Measurements from ENCODE around the gene ARHGAP30.

ARHGAP30 gene

GRCh38 chr1:161096530-161096929, 26.8 kb upstream of the ARHGAP30 start:
- Histone ChIP-seq H3K9ac (ENCODE audit: low read depth, low read length) (no peak overlapping the region), H3K36me3 (ENCODE audit: insufficient read depth, low read length) (no peaks in the 10 kb centered on the region), H3K4me1 (ENCODE audit: insufficient read depth, low read length) (no peaks in the 10 kb centered on the region), H3K9me3 (ENCODE audit: control insufficient read depth, insufficient read depth, low read length) (no peaks in the 10 kb centered on the region)

GRCh38 chr1:161096015-161096414, 26.3 kb upstream of the ARHGAP30 start:
- Histone ChIP-seq H3K9me3 (ENCODE audit: control insufficient read depth, insufficient read depth, low read length) (no peaks in the 10 kb centered on the region), H3K4me1 (ENCODE audit: insufficient read depth, low read length) (no peaks in the 10 kb centered on the region), H3K9ac (ENCODE audit: low read depth, low read length) (no peak overlapping the region), H3K36me3 (ENCODE audit: insufficient read depth, low read length) (no peaks in the 10 kb centered on the region)

- no peaks in the 10 kb centered on the region for H3K9me3 ChIP-seq (ENCODE audit: control insufficient read depth, insufficient read depth, low read length)
- no peaks in the 10 kb centered on the region for H3K36me3 ChIP-seq (ENCODE audit: insufficient read depth, low read length)
- no peak overlapping the region for H3K9ac ChIP-seq (ENCODE audit: low read depth, low read length)
- no peaks in the 10 kb centered on the region for H3K4me1 ChIP-seq (ENCODE audit: insufficient read depth, low read length)
These were observed 25.5 kb upstream of the ARHGAP30 start for GRCh38 chr1:161095230-161095629.

- Histone ChIP-seq H3K9me3 (ENCODE audit: control insufficient read depth, insufficient read depth, low read length) (no peaks in the 10 kb centered on the region), H3K9ac (ENCODE audit: low read depth, low read length) (no peak overlapping the region), H3K36me3 (ENCODE audit: insufficient read depth, low read length) (no peaks in the 10 kb centered on the region), H3K4me1 (ENCODE audit: insufficient read depth, low read length) (no peaks in the 10 kb centered on the region)
These were observed 24.8 kb upstream of the ARHGAP30 start for GRCh38 chr1:161094481-161094880.

GRCh38 chr1:161092621-161093028, 22.9 kb upstream of the ARHGAP30 start:
- Histone ChIP-seq H3K4me1 (ENCODE audit: insufficient read depth, low read length) (no peaks in the 10 kb centered on the region; the same call in 1 of the 2 replicates), H3K9ac (ENCODE audit: low read depth, low read length) (no peak overlapping the region), H3K9me3 (ENCODE audit: control insufficient read depth, insufficient read depth, low read length) (no peaks in the 10 kb centered on the region), H3K36me3 (ENCODE audit: insufficient read depth, low read length) (no peaks in the 10 kb centered on the region)

GRCh38 chr1:161091796-161092507, 22.3 kb upstream of the ARHGAP30 start:
- Histone ChIP-seq H3K4me1 (ENCODE audit: insufficient read depth, low read length) (no peaks in the 10 kb centered on the region; the same call in 1 of the 2 replicates), H3K9ac (ENCODE audit: low read depth, low read length) (no peak overlapping the region), H3K9me3 (ENCODE audit: control insufficient read depth, insufficient read depth, low read length) (no peaks in the 10 kb centered on the region), H3K36me3 (ENCODE audit: insufficient read depth, low read length) (no peaks in the 10 kb centered on the region)

- no peaks in the 10 kb centered on the region for H3K9me3 ChIP-seq (ENCODE audit: control insufficient read depth, insufficient read depth, low read length)
- peaks cover 1% of the 10 kb centered on the region; the same call in 1 of the 2 replicates for H3K4me1 ChIP-seq (ENCODE audit: insufficient read depth, low read length)
- no peaks in the 10 kb centered on the region for H3K36me3 ChIP-seq (ENCODE audit: insufficient read depth, low read length)
- H3K9ac ChIP-seq (ENCODE audit: low read depth, low read length) = no peak overlapping the region
These were observed 21.4 kb upstream of the ARHGAP30 start for GRCh38 chr1:161091093-161091492.

- Histone ChIP-seq H3K9me3 (ENCODE audit: control insufficient read depth, insufficient read depth, low read length) (no peaks in the 10 kb centered on the region), H3K36me3 (ENCODE audit: insufficient read depth, low read length) (no peaks in the 10 kb centered on the region), H3K9ac (ENCODE audit: low read depth, low read length) (no peak overlapping the region), H3K4me1 (ENCODE audit: insufficient read depth, low read length) (peaks cover 5% of the 10 kb centered on the region; the same call in 1 of the 2 replicates)
These were observed 20.9 kb upstream of the ARHGAP30 start for GRCh38 chr1:161090617-161091016.

GRCh38 chr1:161089938-161090337, 20.2 kb upstream of the ARHGAP30 start:
- Histone ChIP-seq H3K4me1 (ENCODE audit: insufficient read depth, low read length) (peaks cover 9% of the 10 kb centered on the region; the same call in 1 of the 2 replicates), H3K9me3 (ENCODE audit: control insufficient read depth, insufficient read depth, low read length) (no peaks in the 10 kb centered on the region), H3K9ac (ENCODE audit: low read depth, low read length) (no peak overlapping the region), H3K36me3 (ENCODE audit: insufficient read depth, low read length) (no peaks in the 10 kb centered on the region)

GRCh38 chr1:161089251-161089924, 19.7 kb upstream of the ARHGAP30 start, which contains the start of gene NECTIN4:
NECTIN4 (minus strand) TSS chr1:161089558; CDS start chr1:161089296, 262 bp downstream.
- no peaks in the 10 kb centered on the region for H3K9me3 ChIP-seq (ENCODE audit: control insufficient read depth, insufficient read depth, low read length)
- H3K4me1 ChIP-seq (ENCODE audit: insufficient read depth, low read length) = peaks cover 13% of the 10 kb centered on the region; the same call in 1 of the 2 replicates
- H3K36me3 ChIP-seq (ENCODE audit: insufficient read depth, low read length) = no peaks in the 10 kb centered on the region
- H3K9ac ChIP-seq (ENCODE audit: low read depth, low read length) = no peak within 1 kb of the TSS

GRCh38 chr1:161088587-161089110, 19.0 kb upstream of the ARHGAP30 start:
- H3K9me3 ChIP-seq (ENCODE audit: control insufficient read depth, insufficient read depth, low read length) = no peaks in the 10 kb centered on the region
- H3K36me3 ChIP-seq (ENCODE audit: insufficient read depth, low read length) = no peaks in the 10 kb centered on the region
- H3K4me1 ChIP-seq (ENCODE audit: insufficient read depth, low read length) = peaks cover 16% of the 10 kb centered on the region; the same call in 1 of the 2 replicates
- no peak overlapping the region for H3K9ac ChIP-seq (ENCODE audit: low read depth, low read length)

GRCh38 chr1:161086457-161086856, 16.8 kb upstream of the ARHGAP30 start:
- H3K4me1 ChIP-seq (ENCODE audit: insufficient read depth, low read length) = peaks cover 21% of the 10 kb centered on the region; the same call in 1 of the 2 replicates
- no peak overlapping the region for H3K9ac ChIP-seq (ENCODE audit: low read depth, low read length)
- H3K36me3 ChIP-seq (ENCODE audit: insufficient read depth, low read length) = no peaks in the 10 kb centered on the region
- no peaks in the 10 kb centered on the region for H3K9me3 ChIP-seq (ENCODE audit: control insufficient read depth, insufficient read depth, low read length)

- no peaks in the 10 kb centered on the region for H3K36me3 ChIP-seq (ENCODE audit: insufficient read depth, low read length)
- H3K9ac ChIP-seq (ENCODE audit: low read depth, low read length) = no peak overlapping the region
- peaks cover 21% of the 10 kb centered on the region; the same call in 1 of the 2 replicates for H3K4me1 ChIP-seq (ENCODE audit: insufficient read depth, low read length)
- no peaks in the 10 kb centered on the region for H3K9me3 ChIP-seq (ENCODE audit: control insufficient read depth, insufficient read depth, low read length)
These were observed 15.5 kb upstream of the ARHGAP30 start for GRCh38 chr1:161085165-161085564.

GRCh38 chr1:161084597-161084988, 14.9 kb upstream of the ARHGAP30 start:
- no peak overlapping the region for H3K9ac ChIP-seq (ENCODE audit: low read depth, low read length)
- no peaks in the 10 kb centered on the region for H3K9me3 ChIP-seq (ENCODE audit: control insufficient read depth, insufficient read depth, low read length)
- H3K36me3 ChIP-seq (ENCODE audit: insufficient read depth, low read length) = no peaks in the 10 kb centered on the region
- H3K4me1 ChIP-seq (ENCODE audit: insufficient read depth, low read length) = peaks cover 21% of the 10 kb centered on the region; the same call in 1 of the 2 replicates
